ENCODE measurements around the gene ABCF2. TPM values are rescaled to one million over a fixed set of nuclear protein-coding genes. Genes with fewer than 3 reads are reported as not detected.

The ABCF2 gene
- polyA plus RNA-seq, 3 donors, result 18.0 to 22.0 (median 21.1) TPM

GRCh38 chr7:151195616-151196450, 31.2 kb downstream of the ABCF2 start:
- no peak for TF ChIP-seq CTCF (IDR thresholded peaks at IDR 0.05)
- H3K4me2 ChIP-seq (replicated peaks; ENCODE audit: extremely low read depth, low read length, poor library complexity, severe bottlenecking), result no peak overlapping the region
- H3K36me3 Mint-ChIP-seq, result no peaks in the 10 kb centered on the region
- DNase-seq, result no peak
- no peaks in the 10 kb centered on the region for H3K9me3 ChIP-seq (replicated peaks in 1 of 2; ENCODE audit: control insufficient read depth in 1 of 2, insufficient read depth in 1 of 2, low read length in 2 of 2)
- H3K4me3 ChIP-seq (replicated peaks in 1 of 3; ENCODE audit: low read depth in 2 of 3, low read length in 3 of 3), result no peak overlapping the region
- H3K4me3 Mint-ChIP-seq, result no peak overlapping the region
- no peaks in the 10 kb centered on the region for H3K79me2 ChIP-seq (ENCODE audit: insufficient read depth, low read length)
- H3K27me3 ChIP-seq (ENCODE audit: control insufficient read depth in 2 of 2, insufficient read depth in 2 of 2, low read length in 2 of 2), result no peaks in the 10 kb centered on the region
- H3K27ac Mint-ChIP-seq, result no peak overlapping the region
- intact Hi-C loops (cut with micrococcal nuclease), result no loop called here
- no peaks in the 10 kb centered on the region for H3K4me1 Mint-ChIP-seq
- peaks cover 0 to 1% (median 0%) of the 10 kb centered on the region in 7 donors for H3K9me3 Mint-ChIP-seq
- H4K20me1 ChIP-seq (ENCODE audit: insufficient read depth, low read length), result no peaks in the 10 kb centered on the region
- peaks cover 0 to 17% (median 8%) of the 10 kb centered on the region in 3 donors for H3K27me3 Mint-ChIP-seq (ENCODE audit: low read depth in 3 of 3)
- WGBS (ENCODE audit: insufficient coverage), result 42% methylated on average over 10 of the region's 19 CpGs
- H3K4me1 ChIP-seq (ENCODE audit: control insufficient read depth in 1 of 2, insufficient read depth in 2 of 2, low read length in 2 of 2), result no peaks in the 10 kb centered on the region
- no peak overlapping the region for H3K27ac ChIP-seq (ENCODE audit: low read depth in 1 of 2, low read length in 2 of 2)
- H2AFZ ChIP-seq (ENCODE audit: insufficient read depth, low read depth, low read length, poor library complexity, severe bottlenecking), result no peak overlapping the region
- no peak overlapping the region for H3K9ac ChIP-seq (ENCODE audit: insufficient read depth, low read length, poor library complexity, severe bottlenecking)
- no peaks in the 10 kb centered on the region for H3K36me3 ChIP-seq (replicated peaks in 1 of 2; ENCODE audit: control insufficient read depth in 1 of 2, insufficient read depth in 2 of 2, low read length in 2 of 2)

- no peak for TF ChIP-seq CTCF (IDR thresholded peaks at IDR 0.05)
- Histone ChIP-seq H4K20me1 (ENCODE audit: insufficient read depth, low read length) (no peaks in the 10 kb centered on the region), H3K27me3 (ENCODE audit: control insufficient read depth in 2 of 2, insufficient read depth in 2 of 2, low read length in 2 of 2) (no peaks in the 10 kb centered on the region), H3K4me3 (replicated peaks in 1 of 3; ENCODE audit: low read depth in 2 of 3, low read length in 3 of 3) (no peak overlapping the region), H3K4me1 (ENCODE audit: control insufficient read depth in 1 of 2, insufficient read depth in 2 of 2, low read length in 2 of 2) (no peaks in the 10 kb centered on the region), H3K9ac (ENCODE audit: insufficient read depth, low read length, poor library complexity, severe bottlenecking) (no peak overlapping the region), H2AFZ (ENCODE audit: insufficient read depth, low read depth, low read length, poor library complexity, severe bottlenecking) (no peak overlapping the region), H3K4me2 (replicated peaks; ENCODE audit: extremely low read depth, low read length, poor library complexity, severe bottlenecking) (no peak overlapping the region), H3K36me3 (replicated peaks in 1 of 2; ENCODE audit: control insufficient read depth in 1 of 2, insufficient read depth in 2 of 2, low read length in 2 of 2) (no peaks in the 10 kb centered on the region), H3K9me3 (replicated peaks in 1 of 2; ENCODE audit: control insufficient read depth in 1 of 2, insufficient read depth in 1 of 2, low read length in 2 of 2) (no peaks in the 10 kb centered on the region), H3K27ac (ENCODE audit: low read depth in 1 of 2, low read length in 2 of 2) (no peak overlapping the region), H3K79me2 (ENCODE audit: insufficient read depth, low read length) (no peaks in the 10 kb centered on the region)
- no peak for DNase-seq
- Mint-ChIP-seq H3K9me3 (peaks cover 0 to 1% (median 0%) of the 10 kb centered on the region in 7 donors), H3K4me1 (no peaks in the 10 kb centered on the region), H3K36me3 (no peaks in the 10 kb centered on the region), H3K4me3 (no peak overlapping the region), H3K27ac (no peak overlapping the region), H3K27me3 (ENCODE audit: low read depth in 3 of 3) (peaks cover 3 to 23% (median 8%) of the 10 kb centered on the region in 3 donors)
- intact Hi-C loops (cut with micrococcal nuclease), result no loop called here
- 27% methylated on average over 2 of the region's 7 CpGs for WGBS (ENCODE audit: insufficient coverage)
Measured at GRCh38 chr7:151194188-151194587, 32.8 kb downstream of the ABCF2 start.

Data from CD14-positive monocyte (primary cell).